Measurements from ENCODE around the gene PHIP.

DNA sequence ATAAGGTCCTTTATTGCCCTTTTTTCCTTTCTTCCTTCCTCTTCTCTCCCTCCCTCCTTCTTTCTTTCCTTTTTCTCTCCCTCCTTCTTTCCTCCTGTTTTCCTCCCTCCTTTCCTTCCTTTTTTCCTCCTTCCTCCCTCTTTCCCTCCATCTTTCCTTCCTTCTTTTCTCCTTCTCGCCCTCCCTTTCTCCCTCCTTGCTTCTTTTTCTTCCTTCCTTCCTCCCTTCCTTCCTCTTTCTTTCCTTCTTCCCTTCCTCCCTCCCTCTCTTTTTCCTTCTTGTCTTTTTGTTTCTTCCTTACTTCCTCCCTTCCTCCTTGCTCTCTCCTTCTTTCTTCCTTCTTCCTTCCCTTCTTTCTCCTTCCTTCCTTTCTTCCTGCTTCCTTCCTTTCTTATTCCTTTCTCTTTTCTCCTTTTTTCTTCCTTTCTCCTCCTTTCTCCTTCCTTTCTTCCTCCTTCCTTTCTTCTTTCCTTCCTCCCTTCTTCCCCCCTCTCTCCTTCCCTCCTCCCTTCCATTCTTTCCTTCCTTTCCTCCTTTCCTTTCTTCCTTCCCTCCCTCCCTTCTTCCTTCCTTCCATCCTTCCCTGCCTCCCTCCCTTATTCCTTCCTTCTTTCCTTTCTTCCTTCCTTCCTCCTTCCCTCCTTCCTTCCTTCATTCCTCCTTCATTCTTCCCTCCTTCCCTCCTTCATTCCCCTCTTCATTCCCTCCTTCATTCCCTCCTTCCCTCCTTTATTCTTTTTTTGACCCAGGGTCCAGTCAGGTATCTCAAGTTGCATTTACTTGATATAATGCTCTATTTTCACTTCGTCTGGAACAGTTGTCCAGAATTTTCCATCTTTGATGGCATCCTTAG is 11.7 kb upstream of the PHIP start:
- TF ChIP-seq POLR2A (IDR thresholded peaks at IDR 0.05; ENCODE audit: low read depth, low read length): no peak
- no peak for TF ChIP-seq ASH2L (IDR thresholded peaks at IDR 0.05; ENCODE audit: borderline replicate concordance, low read depth)
- TF ChIP-seq, protein P1, sequence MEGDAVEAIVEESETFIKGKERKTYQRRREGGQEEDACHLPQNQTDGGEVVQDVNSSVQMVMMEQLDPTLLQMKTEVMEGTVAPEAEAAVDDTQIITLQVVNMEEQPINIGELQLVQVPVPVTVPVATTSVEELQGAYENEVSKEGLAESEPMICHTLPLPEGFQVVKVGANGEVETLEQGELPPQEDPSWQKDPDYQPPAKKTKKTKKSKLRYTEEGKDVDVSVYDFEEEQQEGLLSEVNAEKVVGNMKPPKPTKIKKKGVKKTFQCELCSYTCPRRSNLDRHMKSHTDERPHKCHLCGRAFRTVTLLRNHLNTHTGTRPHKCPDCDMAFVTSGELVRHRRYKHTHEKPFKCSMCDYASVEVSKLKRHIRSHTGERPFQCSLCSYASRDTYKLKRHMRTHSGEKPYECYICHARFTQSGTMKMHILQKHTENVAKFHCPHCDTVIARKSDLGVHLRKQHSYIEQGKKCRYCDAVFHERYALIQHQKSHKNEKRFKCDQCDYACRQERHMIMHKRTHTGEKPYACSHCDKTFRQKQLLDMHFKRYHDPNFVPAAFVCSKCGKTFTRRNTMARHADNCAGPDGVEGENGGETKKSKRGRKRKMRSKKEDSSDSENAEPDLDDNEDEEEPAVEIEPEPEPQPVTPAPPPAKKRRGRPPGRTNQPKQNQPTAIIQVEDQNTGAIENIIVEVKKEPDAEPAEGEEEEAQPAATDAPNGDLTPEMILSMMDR (IDR thresholded peaks at IDR 0.05 in 2 of 3, conservative IDR thresholded peaks at IDR 0.05 in 1 of 3; ENCODE audit: control insufficient read depth in 2 of 3, extremely low read depth in 1 of 3, insufficient read depth in 1 of 3, low read depth in 3 of 3, low read length in 3 of 3): no peak
- no peak for TF ChIP-seq ZNF207 (IDR thresholded peaks at IDR 0.05; ENCODE audit: borderline replicate concordance)
- TF ChIP-seq POLR2AphosphoS5 (IDR thresholded peaks at IDR 0.05; ENCODE audit: low read length): no peak
- no peak for TF ChIP-seq CHD1 (IDR thresholded peaks at IDR 0.05; ENCODE audit: low read depth, low read length)
- TF ChIP-seq NBN (IDR thresholded peaks at IDR 0.05): no peak

All from GM12878 (cell line).